Measurements from ENCODE around the gene C2orf76. TPM values are rescaled to one million over a fixed set of nuclear protein-coding genes. Genes with fewer than 3 reads are reported as not detected.

The C2orf76 gene
- total RNA-seq, 1 experiment from 2014 or later, result 5.7 TPM

- H2AK5ac ChIP-seq (ENCODE audit: insufficient read length, low read length), result no peak overlapping the region
- no peaks in the 10 kb centered on the region for H3K27me3 ChIP-seq (ENCODE audit: insufficient read depth, low read length)
- H4K8ac ChIP-seq (replicated peaks; ENCODE audit: insufficient read length, low read depth, low read length), result no peak overlapping the region
- H3K9ac ChIP-seq (ENCODE audit: extremely low read depth, insufficient read length, low read length), result no peak overlapping the region
- H2BK5ac ChIP-seq (ENCODE audit: insufficient read length, low read length), result no peak overlapping the region
- H3K4me2 ChIP-seq (ENCODE audit: insufficient read depth, insufficient read length, low read length), result no peak overlapping the region
- no CpG with 5 or more reads among the region's 6 CpGs for WGBS (ENCODE audit: extremely low coverage, insufficient read length, low lambda C conversion rate)
- no peak overlapping the region for H2AFZ ChIP-seq (ENCODE audit: low read length)
- peaks cover 11% of the 10 kb centered on the region for H3K9me3 ChIP-seq (ENCODE audit: control insufficient read depth, low read depth, low read length)
- peaks cover 14% of the 10 kb centered on the region for H3K23me2 ChIP-seq (ENCODE audit: insufficient read length, low read depth, low read length, poor library complexity, severe bottlenecking)
- H3T11ph ChIP-seq (ENCODE audit: low read length), result no peak overlapping the region
- Mint-ChIP-seq H3K9me3 (peaks cover 6 to 10% of the 10 kb centered on the region in 2 experiments; a peak in 4 of 5 replicates), H3K27ac (no peak overlapping the region; a peak in 1 of 7 replicates), H3K4me1 (peaks cover 6% of the 10 kb centered on the region in 2 experiments), H3K36me3 (ENCODE audit: insufficient read depth in 1 of 3, low read depth in 3 of 3) (peaks cover 57 to 67% (median 61%) of the 10 kb centered on the region in 3 experiments), H3K27me3 (ENCODE audit: low read depth) (no peaks in the 10 kb centered on the region; the same call in 1 of the 2 replicates), H3K4me3 (no peak overlapping the region)
- H2BK12ac ChIP-seq (ENCODE audit: insufficient read length, low read depth, low read length), result no peak overlapping the region
- H3K23ac ChIP-seq (ENCODE audit: insufficient read length, low read depth, low read length), result no peak overlapping the region
- DNase-seq, result no peak
- no peak overlapping the region for H4K91ac ChIP-seq (ENCODE audit: insufficient read length, low read depth, low read length)
- no peak overlapping the region for H3K4ac ChIP-seq (ENCODE audit: low read depth, low read length)
- H3K56ac ChIP-seq (ENCODE audit: insufficient read length, low read depth, low read length), result no peak overlapping the region
- no peak overlapping the region for H4K5ac ChIP-seq (ENCODE audit: insufficient read length, low read depth, low read length)
- no peak overlapping the region for H3K14ac ChIP-seq (ENCODE audit: insufficient read depth, low read length)
- no peak overlapping the region for H3K18ac ChIP-seq (ENCODE audit: insufficient read length, low read depth, low read length)
- no peak overlapping the region for H2BK15ac ChIP-seq (ENCODE audit: low read depth, low read length)
- peaks cover 3% of the 10 kb centered on the region; the same call in 1 of the 2 replicates for H3K4me1 ChIP-seq (ENCODE audit: insufficient read depth, low read length)
- H3K79me2 ChIP-seq (ENCODE audit: insufficient read depth, low read length), result peaks cover 1% of the 10 kb centered on the region; the same call in 1 of the 2 replicates
- no peaks in the 10 kb centered on the region for H4K20me1 ChIP-seq (ENCODE audit: control insufficient read depth, insufficient read depth, insufficient read length)
- H3K27ac ChIP-seq (ENCODE audit: insufficient read length, low read depth, low read length), result no peak overlapping the region
- H3K79me1 ChIP-seq (ENCODE audit: insufficient read depth, low read depth, low read length, poor library complexity, severe bottlenecking), result peaks cover 3% of the 10 kb centered on the region
- no peak overlapping the region for H2BK120ac ChIP-seq (ENCODE audit: low read depth, low read length, poor library complexity, severe bottlenecking)
- no peak overlapping the region for H2BK20ac ChIP-seq (ENCODE audit: low read depth, low read length, poor library complexity, severe bottlenecking)
- TF ChIP-seq CTCF (conservative IDR thresholded peaks at IDR 0.05), result no peak
Observed at GRCh38 chr2:119371111-119371510, 4.5 kb upstream of the C2orf76 start.

Measured in H9 (cell line).